Cardiac fibroblast (primary cell): Measurements from ENCODE around the gene ARMC9.
"Not testable (repeated sequence)": the region's sequence is repeated elsewhere in the genome, so short reads cannot be mapped to it uniquely, and the experiment has no call there.

Source experiments
- DNase-seq, 2 donors: peaks; one replicate each; pipeline versions ENCODE4 v3.0.0 to v3.0.0-alpha.2; 2010; ENCODE audit warnings: low read depth in 2 of 2
- H3K4me3 ChIP-seq, 2 donors: replicated peaks in 1 of 2; 1 replicate in 1 of 2; 2 replicates in 1 of 2; pipeline ENCODE4 v1.5.1; 2011; ENCODE audit warnings: low read depth in 2 of 2, low read length in 2 of 2, mild to moderate bottlenecking in 2 of 2, moderate library complexity in 1 of 2
- CTCF ChIP-seq: IDR thresholded peaks from one replicate; pipeline ENCODE4 v1.5.1; 2011; ENCODE audit warnings: low read depth, mild to moderate bottlenecking, low read length, inconsistent platforms

Gene ARMC9

GRCh38 chr2:231399046-231399852, 200.8 kb downstream of the ARMC9 start:
- no peak for DNase-seq
- no peak overlapping the region for H3K4me3 ChIP-seq
- no peak for TF ChIP-seq CTCF

- no peak overlapping the region for H3K4me3 ChIP-seq
- peak; percentile 34 for TF ChIP-seq CTCF
- DNase-seq: peak; percentile 37 to 50
Measured at GRCh38 chr2:231399853-231400680, 201.6 kb downstream of the ARMC9 start.

- not testable (repeated sequence) for DNase-seq, H3K4me3 ChIP-seq
Measured at GRCh38 chr2:231400681-231401080, 202.2 kb downstream of the ARMC9 start.

GRCh38 chr2:231401101-231401500, 202.7 kb downstream of the ARMC9 start:
- DNase-seq, H3K4me3 ChIP-seq: not testable (repeated sequence)

GRCh38 chr2:231403421-231404182, 205.2 kb downstream of the ARMC9 start:
- peak; percentile 27 to 37 for DNase-seq

GRCh38 chr2:231404183-231404578, 205.8 kb downstream of the ARMC9 start:
- H3K4me3 ChIP-seq, DNase-seq: not testable (repeated sequence)

More at GRCh38 chr2:231403421-231404182, 205.2 kb downstream of the ARMC9 start:
- not testable (repeated sequence) for H3K4me3 ChIP-seq

- H3K4me3 ChIP-seq: not testable (repeated sequence)
- peak; percentile 29 for TF ChIP-seq CTCF
- DNase-seq: peak in 1 of 2 donors; percentile 32
Measured at GRCh38 chr2:231405601-231406367, 207.4 kb downstream of the ARMC9 start.

GRCh38 chr2:231407686-231408085, 209.3 kb downstream of the ARMC9 start:
- not testable (repeated sequence) for DNase-seq, H3K4me3 ChIP-seq

- not testable (repeated sequence) for H3K4me3 ChIP-seq, DNase-seq
Measured at GRCh38 chr2:231408304-231408703, 209.9 kb downstream of the ARMC9 start.
